ENCODE measurements around the gene CCDC71.

CCDC71 gene

GRCh38 chr3:49123687-49124086 lies 42.4 kb downstream of the CCDC71 start:
- H3K4me3 ChIP-seq (ENCODE audit: control insufficient read depth, low read depth, low read length) = no peak overlapping the region
- TF ChIP-seq CTCF (IDR thresholded peaks at IDR 0.05; ENCODE audit: control insufficient read depth, insufficient read depth, low read depth, low read length, missing control alignments) = no peak

GRCh38 chr3:49122886-49123545 lies 43.1 kb downstream of the CCDC71 start:
- no peak overlapping the region for H3K4me3 ChIP-seq (ENCODE audit: control insufficient read depth, low read depth, low read length)
- TF ChIP-seq CTCF (IDR thresholded peaks at IDR 0.05; ENCODE audit: control insufficient read depth, insufficient read depth, low read depth, low read length, missing control alignments) = no peak
- DNase-seq (ENCODE audit: low read depth) = no peak

More at GRCh38 chr3:49123687-49124086, 42.4 kb downstream of the CCDC71 start:
- DNase-seq (ENCODE audit: low read depth) = no peak

GRCh38 chr3:49122451-49122850 lies 43.7 kb downstream of the CCDC71 start:
- TF ChIP-seq CTCF (IDR thresholded peaks at IDR 0.05; ENCODE audit: control insufficient read depth, insufficient read depth, low read depth, low read length, missing control alignments) = no peak
- DNase-seq (ENCODE audit: low read depth) = no peak
- H3K4me3 ChIP-seq (ENCODE audit: control insufficient read depth, low read depth, low read length) = no peak overlapping the region

- no peak for DNase-seq (ENCODE audit: low read depth)
- H3K4me3 ChIP-seq (ENCODE audit: control insufficient read depth, low read depth, low read length) = no peak overlapping the region
These were observed 44.1 kb downstream of the CCDC71 start for GRCh38 chr3:49122022-49122421.

GRCh38 chr3:49121132-49121736 lies 44.9 kb downstream of the CCDC71 start:
- no peak for DNase-seq (ENCODE audit: low read depth)
- H3K4me3 ChIP-seq (ENCODE audit: control insufficient read depth, low read depth, low read length) = no peak overlapping the region; the same call in 1 of the 2 replicates
- TF ChIP-seq CTCF (IDR thresholded peaks at IDR 0.05; ENCODE audit: control insufficient read depth, insufficient read depth, low read depth, low read length, missing control alignments) = no peak

More at GRCh38 chr3:49122022-49122421, 44.1 kb downstream of the CCDC71 start:
- no peak for TF ChIP-seq CTCF (IDR thresholded peaks at IDR 0.05; ENCODE audit: control insufficient read depth, insufficient read depth, low read depth, low read length, missing control alignments)

- DNase-seq (ENCODE audit: low read depth) = peak; percentile 57
- no peak for TF ChIP-seq CTCF (IDR thresholded peaks at IDR 0.05; ENCODE audit: control insufficient read depth, insufficient read depth, low read depth, low read length, missing control alignments)
- H3K4me3 ChIP-seq (ENCODE audit: control insufficient read depth, low read depth, low read length) = peak within 1 kb of the TSS; percentile 71
These were observed 45.5 kb downstream of the CCDC71 start, which contains the start of gene USP19 for GRCh38 chr3:49120438-49121131. USP19 (minus strand) TSS chr3:49120823; CDS start chr3:49119145, 1,678 bp downstream.
